ENCODE measurements around the gene BAMBI.
"Not testable (repeated sequence)": the region's sequence is repeated elsewhere in the genome, so short reads cannot be mapped to it uniquely, and the experiment has no call there.

The BAMBI gene

GRCh38 chr10:28676968-28677887 is at the start of gene BAMBI:
TSS of gene BAMBI (plus strand) at chr10:28677521. CDS start at chr10:28677898, 377 bp downstream.
- DNase-seq: peak; percentile 34

DNA sequence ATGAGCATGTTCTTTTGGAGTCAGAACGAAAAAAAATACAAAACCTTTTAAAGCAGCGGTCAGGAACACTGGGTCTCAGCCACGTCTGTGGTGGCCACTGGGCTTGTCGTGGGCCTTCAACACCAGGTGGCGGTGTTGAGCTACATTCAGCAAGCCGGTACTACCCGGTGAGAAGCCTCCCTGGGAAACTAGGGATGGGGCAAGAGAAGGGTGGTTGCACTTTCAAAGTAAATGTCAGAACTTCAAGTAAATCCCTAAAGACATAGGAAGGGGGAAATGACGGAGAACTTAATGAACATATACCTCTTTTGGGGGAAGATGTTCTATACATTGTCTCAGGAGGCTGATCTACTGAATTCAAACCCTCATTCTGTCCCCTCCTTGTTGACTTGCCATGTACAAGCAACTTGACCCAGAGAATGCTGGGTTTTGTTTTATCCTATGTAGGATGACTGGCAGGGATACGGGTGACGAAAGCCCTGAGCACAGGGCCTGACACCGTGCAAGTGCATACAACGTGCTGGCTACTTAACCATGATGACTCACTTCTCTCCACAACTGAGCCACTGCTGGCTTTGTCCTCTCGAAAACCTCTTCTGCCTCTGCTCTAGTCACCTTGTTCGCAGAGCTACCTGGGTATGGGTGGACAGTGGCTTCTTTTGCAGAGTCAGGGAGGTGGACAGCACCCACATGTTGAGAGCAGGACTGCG is 49.0 kb upstream of the BAMBI start:
- peak; percentile 23 for DNase-seq

DNA sequence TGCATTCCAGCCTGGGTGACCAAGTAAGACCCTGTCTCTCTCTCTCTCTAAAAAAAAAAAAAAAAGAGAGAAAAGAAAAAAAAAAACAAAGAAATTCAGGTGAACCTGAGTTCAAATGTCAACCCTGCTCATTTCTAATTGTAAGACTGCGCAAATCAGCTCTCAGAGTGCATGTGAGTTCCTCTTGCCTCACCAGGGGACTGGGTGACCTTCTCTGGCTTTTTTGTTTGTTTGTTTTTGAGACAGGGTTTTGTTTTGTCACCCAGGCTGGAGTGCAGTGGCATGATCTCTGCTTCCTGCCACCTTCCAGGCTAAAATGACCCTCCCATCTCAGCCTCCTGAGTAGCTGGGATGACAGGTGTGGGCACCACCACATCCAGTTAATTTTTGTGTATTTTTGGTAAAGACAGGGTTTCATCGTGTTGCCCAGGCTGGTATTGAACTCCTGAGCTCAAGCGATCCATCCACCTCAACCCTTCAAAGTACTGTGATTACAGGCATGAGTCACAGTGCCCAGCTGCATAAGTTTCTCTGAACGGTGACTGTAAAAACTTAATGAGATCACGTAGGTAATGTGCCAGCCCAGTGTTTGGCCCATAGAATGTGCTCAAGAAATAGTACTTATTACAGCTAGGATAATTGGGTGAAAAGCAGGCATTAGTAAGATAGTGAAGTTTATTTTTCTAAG is 45.3 kb upstream of the BAMBI start:
- no peak for DNase-seq

- no peak for DNase-seq
Measured at GRCh38 chr10:28632584-28632945, 44.8 kb upstream of the BAMBI start.

- DNase-seq: no peak
Measured at GRCh38 chr10:28633750-28634149, 43.6 kb upstream of the BAMBI start.

GRCh38 chr10:28637346-28637745 is 40.0 kb upstream of the BAMBI start:
- DNase-seq: no peak

- no peak for DNase-seq
Measured at GRCh38 chr10:28638392-28638791, 38.9 kb upstream of the BAMBI start.

- DNase-seq: no peak
Measured at GRCh38 chr10:28640551-28640950, 36.8 kb upstream of the BAMBI start.

GRCh38 chr10:28644647-28645046 is 32.7 kb upstream of the BAMBI start:
- no peak for DNase-seq

GRCh38 chr10:28652106-28652505 is 25.2 kb upstream of the BAMBI start:
- DNase-seq: no peak

- DNase-seq: no peak
Measured at GRCh38 chr10:28652703-28653102, 24.6 kb upstream of the BAMBI start.

GRCh38 chr10:28658824-28659223 is 18.5 kb upstream of the BAMBI start:
- not testable (repeated sequence) for DNase-seq

DNA sequence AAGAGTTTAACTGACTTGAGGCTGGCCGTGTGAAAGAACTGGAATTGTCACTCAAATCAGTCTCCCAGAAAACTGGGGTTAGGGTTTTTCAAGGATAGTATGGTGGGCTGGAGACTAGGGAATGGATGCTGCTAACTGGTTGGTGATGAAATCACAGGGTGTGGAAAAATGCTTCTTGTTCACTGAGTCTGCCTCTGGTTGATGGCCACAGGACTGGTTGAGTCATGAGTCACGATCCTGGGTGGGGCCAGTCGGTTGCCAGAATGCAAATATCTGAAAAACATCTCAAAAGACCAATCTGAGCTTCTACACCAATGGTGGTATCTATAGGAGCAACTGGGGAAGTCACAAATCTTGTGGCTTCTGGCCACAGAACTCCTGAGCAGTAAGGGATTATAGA is 16.3 kb upstream of the BAMBI start:
- no peak for DNase-seq

- DNase-seq: peak; percentile 54
Measured at GRCh38 chr10:28663576-28664368, 13.5 kb upstream of the BAMBI start.

DNA sequence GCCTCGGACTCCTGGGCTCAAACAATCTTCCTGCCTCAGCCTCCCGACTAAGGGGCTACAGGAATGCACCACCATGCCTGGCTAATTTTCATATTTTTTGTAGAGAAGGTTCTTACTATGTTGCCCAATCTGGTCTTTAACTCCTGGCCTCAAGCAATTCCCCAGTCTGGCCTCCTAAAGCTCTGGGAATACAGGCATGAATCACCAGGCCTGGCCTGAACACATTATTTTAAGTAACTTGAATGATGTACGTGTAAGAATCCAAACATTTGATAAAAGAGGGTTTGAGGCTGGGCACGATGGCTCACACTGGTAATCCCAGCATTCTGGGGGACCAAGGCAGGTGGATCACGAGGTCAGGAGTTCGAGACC is 13.0 kb upstream of the BAMBI start:
- no peak for DNase-seq

GRCh38 chr10:28666751-28667467 is 10.4 kb upstream of the BAMBI start:
- DNase-seq: no peak

- DNase-seq: peak; percentile 39
Measured at GRCh38 chr10:28668363-28669226, 8.7 kb upstream of the BAMBI start.

GRCh38 chr10:28669227-28670173 is 7.8 kb upstream of the BAMBI start:
- DNase-seq: no peak

DNA sequence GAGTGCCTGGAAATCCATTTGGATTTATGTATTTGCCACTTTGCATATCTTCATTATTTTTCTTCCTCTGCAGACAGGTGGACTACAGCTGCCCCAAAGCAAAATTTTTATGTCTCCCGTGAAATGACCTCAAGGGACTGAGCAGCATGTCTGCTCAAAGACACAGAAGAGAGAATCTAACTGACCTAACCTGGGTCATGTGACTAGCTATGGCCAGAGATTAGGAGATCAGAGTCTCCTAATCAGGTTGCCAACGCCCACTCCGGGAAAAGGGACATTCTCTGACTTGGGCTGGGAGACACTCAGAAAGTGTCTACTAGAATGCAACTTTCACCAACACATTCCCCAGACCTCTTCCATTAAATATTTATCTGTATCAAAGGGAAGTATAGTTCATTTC is 2.5 kb upstream of the BAMBI start:
- DNase-seq: no peak
